ENCODE data around the gene SERPING1.

The SERPING1 gene

GRCh38 chr11:57662893-57663292, 65.4 kb downstream of the SERPING1 start:
- no peak for DNase-seq
- Mint-ChIP-seq H3K9me3 (no peaks in the 10 kb centered on the region), H3K36me3 (peaks cover 16 to 41% of the 10 kb centered on the region in 2 donors), H3K27me3 (no peaks in the 10 kb centered on the region), H3K4me1 (peaks cover 14 to 32% of the 10 kb centered on the region in 2 donors), H3K27ac (no peak overlapping the region), H3K4me3 (no peak overlapping the region)
- ATAC-seq (replicated peaks), result no peak

GRCh38 chr11:57663975-57664374, 66.5 kb downstream of the SERPING1 start:
- DNase-seq (no peak), ATAC-seq (replicated peaks) (no peak)
- no peaks in the 10 kb centered on the region for H3K9me3 Mint-ChIP-seq
- H3K4me3 Mint-ChIP-seq, result no peak overlapping the region
- no peaks in the 10 kb centered on the region for H3K27me3 Mint-ChIP-seq
- peaks cover 9 to 29% of the 10 kb centered on the region in 2 donors for H3K4me1 Mint-ChIP-seq
- peaks cover 20 to 41% of the 10 kb centered on the region in 2 donors for H3K36me3 Mint-ChIP-seq
- H3K27ac Mint-ChIP-seq, result no peak overlapping the region

Data from stimulated activated naive B cell treated with anti-CD40 and anti-IgM and Interleukin-4, amounts not matched to agents 10 μg/mL and 1 μg/mL and 100 μg/mL, for 72 hours (primary cell).